Stimulated activated memory B cell treated with anti-CD40 and anti-IgM and Interleukin-4, amounts not matched to agents 10 μg/mL and 1 μg/mL and 100 μg/mL, for 72 hours (primary cell): ENCODE measurements around the gene CMSS1.

ENCODE experiments used
- ATAC-seq: fragments of 150-1000 bp; cut with Tn5 transposase; 2 replicates; pipeline ENCODE4 v1.10.0; 2021
- H3K27ac Mint-ChIP-seq: one replicate; pipeline ENCODE4 v1.8.0; 2022; ENCODE audit warnings: mild to moderate bottlenecking, mixed read lengths
- H3K27me3 Mint-ChIP-seq: one replicate; pipeline ENCODE4 v1.8.0; 2022; ENCODE audit warnings: mixed read lengths
- H3K36me3 Mint-ChIP-seq: one replicate; pipeline ENCODE4 v1.8.0; 2022; ENCODE audit warnings: mixed read lengths
- H3K4me1 Mint-ChIP-seq: one replicate; pipeline ENCODE4 v1.8.0; 2022; ENCODE audit warnings: mixed read lengths
- H3K4me3 Mint-ChIP-seq: one replicate; pipeline ENCODE4 v1.8.0; 2022; ENCODE audit warnings: mild to moderate bottlenecking, moderate library complexity, mixed read lengths
- H3K9me3 Mint-ChIP-seq: one replicate; pipeline ENCODE4 v1.8.0; 2022; ENCODE audit warnings: mixed read lengths

The CMSS1 gene

DNA sequence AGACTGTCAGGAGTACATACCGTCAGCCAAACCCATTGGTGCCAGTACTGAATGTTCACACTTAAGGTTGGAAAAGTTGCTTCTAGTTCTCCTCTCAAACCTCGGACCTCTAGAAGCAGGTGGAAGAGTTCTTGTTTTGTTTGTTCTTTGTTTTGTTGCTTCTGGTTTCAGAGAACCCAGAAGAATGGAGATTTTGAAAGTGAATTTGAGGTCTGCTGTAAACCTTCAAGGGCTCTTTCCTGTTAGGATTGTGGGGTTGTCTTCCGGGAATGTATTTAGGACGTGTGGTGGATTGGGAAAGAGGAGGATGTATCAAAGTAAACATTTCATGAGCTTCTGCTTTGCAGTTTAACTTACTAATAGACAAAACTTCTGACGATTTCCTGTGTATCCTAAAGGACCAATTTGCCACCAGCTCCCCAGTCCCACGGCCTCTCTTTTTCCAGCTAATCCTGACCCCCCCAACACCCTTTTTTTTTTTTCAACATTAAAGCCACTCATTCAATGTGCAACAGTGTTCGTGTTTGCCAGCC, 246.3 kb downstream of the CMSS1 start:
- H3K27ac Mint-ChIP-seq: no peak overlapping the region
- no peak for ATAC-seq
- H3K4me3 Mint-ChIP-seq: no peak overlapping the region
- H3K9me3 Mint-ChIP-seq: no peaks in the 10 kb centered on the region
- peaks cover 8% of the 10 kb centered on the region for H3K36me3 Mint-ChIP-seq
- peaks cover 5% of the 10 kb centered on the region for H3K4me1 Mint-ChIP-seq
- no peaks in the 10 kb centered on the region for H3K27me3 Mint-ChIP-seq

DNA sequence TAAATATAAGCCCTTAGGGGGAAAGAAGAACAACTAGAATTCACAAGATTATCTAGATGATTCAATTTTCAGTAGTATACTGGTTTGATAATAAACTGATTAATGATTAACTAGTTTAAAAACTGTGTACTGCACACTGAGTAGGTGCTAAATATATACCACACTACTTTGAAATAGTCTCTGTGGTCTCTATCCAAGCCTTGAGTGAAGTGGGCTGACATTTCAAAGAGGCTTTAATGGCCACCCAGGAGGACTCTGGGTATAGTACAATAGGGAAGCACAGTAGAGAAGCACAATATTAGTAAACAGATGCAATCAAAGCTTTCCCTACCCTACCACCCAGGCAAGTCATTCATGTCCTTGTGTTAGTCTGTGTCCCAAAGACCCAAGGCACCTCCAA, 249.9 kb downstream of the CMSS1 start:
- Mint-ChIP-seq H3K4me1 (peaks cover 25% of the 10 kb centered on the region), H3K27me3 (no peaks in the 10 kb centered on the region), H3K27ac (no peak overlapping the region), H3K4me3 (no peak overlapping the region), H3K36me3 (peaks cover 3% of the 10 kb centered on the region), H3K9me3 (no peaks in the 10 kb centered on the region)
- no peak for ATAC-seq

DNA sequence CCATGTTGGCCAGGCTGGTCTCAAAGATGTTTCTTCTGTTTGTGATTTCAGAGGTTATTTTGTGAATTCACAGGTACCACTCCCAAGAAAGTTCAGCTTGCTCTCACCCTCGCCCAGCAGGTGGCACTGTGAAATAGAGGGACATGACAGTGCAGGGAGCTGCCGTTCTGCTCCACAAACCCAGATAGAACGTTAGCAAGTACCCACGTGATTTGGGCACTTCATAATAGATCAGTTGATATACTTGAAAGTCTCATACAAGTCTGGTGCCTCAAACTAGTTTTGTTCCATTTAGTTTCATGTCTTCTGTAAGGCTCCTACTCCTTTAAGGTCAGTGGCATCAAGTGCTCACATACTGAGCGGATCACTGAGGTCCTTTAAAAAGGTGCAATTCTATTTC, 251.2 kb downstream of the CMSS1 start:
- peak; percentile 83 for ATAC-seq
- Mint-ChIP-seq H3K4me1 (peaks cover 36% of the 10 kb centered on the region), H3K36me3 (no peaks in the 10 kb centered on the region), H3K27me3 (no peaks in the 10 kb centered on the region), H3K9me3 (no peaks in the 10 kb centered on the region), H3K27ac (peak overlapping the region; percentile 17), H3K4me3 (no peak overlapping the region)

DNA sequence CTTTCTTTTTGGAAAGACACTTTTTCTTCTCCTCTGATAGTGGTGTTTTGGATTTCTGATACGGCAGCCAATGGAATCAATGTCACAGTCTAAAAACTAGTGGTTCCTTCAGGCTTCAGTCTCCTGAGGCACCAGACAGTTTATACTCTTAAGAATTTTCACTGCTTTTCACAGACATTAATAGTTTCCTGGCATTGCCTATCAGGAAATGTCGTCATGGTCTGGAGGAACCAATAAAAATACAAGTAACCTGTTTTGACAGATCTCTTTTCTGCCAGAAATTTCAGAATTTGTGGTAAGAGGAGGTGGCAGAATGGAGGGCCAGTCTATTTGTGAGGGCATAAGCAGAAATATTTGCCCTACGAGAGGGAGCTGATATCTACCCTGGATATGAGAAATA, 251.8 kb downstream of the CMSS1 start:
- H3K27me3 Mint-ChIP-seq: no peaks in the 10 kb centered on the region
- no peaks in the 10 kb centered on the region for H3K36me3 Mint-ChIP-seq
- peaks cover 42% of the 10 kb centered on the region for H3K4me1 Mint-ChIP-seq

DNA sequence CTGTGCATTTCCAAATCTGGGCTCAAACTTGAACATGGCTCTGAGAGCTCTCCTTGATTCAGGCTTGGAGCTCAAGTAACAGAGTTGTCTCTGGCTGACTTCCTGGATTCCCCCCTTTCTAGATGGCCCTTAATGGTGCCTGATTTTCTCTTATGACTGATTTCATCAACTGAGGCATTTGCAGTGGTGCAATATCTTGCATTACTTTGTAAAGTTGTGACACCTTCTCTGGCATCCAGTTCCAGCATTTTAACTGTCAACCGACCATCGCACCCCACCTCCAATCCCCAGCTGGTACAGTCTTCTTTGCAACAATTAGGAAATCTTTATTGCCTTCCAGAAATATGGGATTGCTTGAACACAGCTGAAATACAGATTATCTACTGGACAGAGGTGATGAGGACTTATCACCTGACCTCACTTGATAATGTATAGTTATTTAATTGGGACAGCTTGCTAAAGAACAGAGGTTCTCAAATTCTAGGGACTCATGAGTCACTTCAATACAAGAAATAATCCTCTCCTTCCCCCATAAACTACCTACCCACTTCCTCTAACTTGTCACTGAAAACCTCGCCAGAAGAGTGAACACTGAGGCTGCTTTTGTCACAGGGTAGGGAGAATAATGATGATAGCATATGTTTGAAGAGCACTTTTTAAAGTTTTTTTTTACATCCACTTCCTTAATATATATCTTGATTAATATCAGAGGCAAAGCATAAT, 254.8 kb downstream of the CMSS1 start:
- Mint-ChIP-seq H3K36me3 (peaks cover 10% of the 10 kb centered on the region), H3K9me3 (no peaks in the 10 kb centered on the region), H3K4me3 (no peak overlapping the region), H3K27ac (peak overlapping the region; percentile 30), H3K4me1 (peaks cover 42% of the 10 kb centered on the region), H3K27me3 (no peaks in the 10 kb centered on the region)
- ATAC-seq: peak; percentile 75

More for the DNA sequence above, 251.8 kb downstream of the CMSS1 start:
- peak overlapping the region; percentile 17 for H3K27ac Mint-ChIP-seq
- no peaks in the 10 kb centered on the region for H3K9me3 Mint-ChIP-seq
- ATAC-seq: no peak
- H3K4me3 Mint-ChIP-seq: no peak overlapping the region

DNA sequence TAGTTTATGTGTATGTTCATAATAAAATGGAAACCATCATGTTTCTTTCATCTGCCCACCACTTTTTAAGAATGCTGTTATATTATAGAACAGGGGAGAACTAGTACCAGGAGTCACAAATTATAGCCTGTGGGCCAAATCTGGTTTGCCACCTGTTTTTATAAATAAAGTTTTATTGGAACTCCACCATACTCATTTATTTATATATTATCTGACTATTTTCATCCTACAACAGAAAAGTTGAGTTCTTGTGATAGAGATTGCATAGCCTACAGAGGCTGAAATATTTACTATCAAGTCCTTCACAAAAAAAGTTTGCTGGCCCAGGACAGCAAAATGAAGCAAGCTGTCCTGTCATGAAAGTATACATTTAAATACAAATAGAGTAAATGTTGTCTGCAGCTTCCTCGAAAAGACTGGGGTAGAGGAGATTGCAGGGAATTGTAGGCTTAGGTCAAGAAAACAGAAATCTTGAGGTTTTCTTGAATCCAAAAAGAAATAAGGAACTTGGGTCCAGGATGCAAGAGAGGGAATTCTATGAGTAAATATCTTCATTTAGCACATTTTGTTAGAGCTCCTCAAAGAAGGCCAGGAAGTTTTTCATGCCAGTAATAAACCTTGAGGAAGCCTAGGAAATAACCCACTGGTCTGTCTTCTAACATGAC, 255.5 kb downstream of the CMSS1 start:
- Mint-ChIP-seq H3K4me1 (peaks cover 42% of the 10 kb centered on the region), H3K27ac (peak overlapping the region; percentile 76), H3K4me3 (no peak overlapping the region), H3K36me3 (peaks cover 10% of the 10 kb centered on the region), H3K27me3 (no peaks in the 10 kb centered on the region), H3K9me3 (no peaks in the 10 kb centered on the region)
- ATAC-seq: no peak

DNA sequence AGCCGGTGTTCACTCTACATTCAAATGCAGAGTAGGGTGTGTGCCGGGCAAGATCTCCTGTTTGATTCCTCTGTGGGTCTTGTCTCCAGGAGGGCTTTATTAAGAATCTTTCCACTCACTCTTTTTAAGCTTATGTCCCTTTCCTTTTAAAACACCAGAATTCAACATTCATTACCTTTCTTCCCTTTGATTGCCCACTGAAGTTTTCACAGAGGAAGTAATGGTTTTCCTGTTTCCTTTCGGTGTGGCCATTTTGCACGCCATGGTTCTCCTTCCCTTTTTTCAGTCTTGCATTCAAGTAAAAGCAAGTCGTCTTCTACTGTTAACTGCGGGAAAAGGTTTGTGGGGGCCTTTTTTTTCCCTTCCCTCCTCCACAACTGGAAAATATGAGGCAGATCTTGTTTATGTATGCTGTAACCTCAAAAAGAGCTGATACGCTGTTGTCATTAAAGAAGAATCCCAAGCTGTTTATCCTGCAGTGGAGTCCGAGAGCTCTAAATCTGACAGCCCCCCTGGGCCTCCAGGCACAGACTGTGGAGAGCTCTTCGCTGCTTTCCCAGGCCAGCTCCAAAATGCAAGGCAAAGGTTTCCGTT, 256.1 kb downstream of the CMSS1 start:
- peaks cover 10% of the 10 kb centered on the region for H3K36me3 Mint-ChIP-seq
- H3K9me3 Mint-ChIP-seq: no peaks in the 10 kb centered on the region
- ATAC-seq: peak; percentile 50
- H3K4me1 Mint-ChIP-seq: peaks cover 39% of the 10 kb centered on the region
- peak overlapping the region; percentile 69 for H3K4me3 Mint-ChIP-seq
- H3K27me3 Mint-ChIP-seq: no peaks in the 10 kb centered on the region
- H3K27ac Mint-ChIP-seq: peak overlapping the region; percentile 76

DNA sequence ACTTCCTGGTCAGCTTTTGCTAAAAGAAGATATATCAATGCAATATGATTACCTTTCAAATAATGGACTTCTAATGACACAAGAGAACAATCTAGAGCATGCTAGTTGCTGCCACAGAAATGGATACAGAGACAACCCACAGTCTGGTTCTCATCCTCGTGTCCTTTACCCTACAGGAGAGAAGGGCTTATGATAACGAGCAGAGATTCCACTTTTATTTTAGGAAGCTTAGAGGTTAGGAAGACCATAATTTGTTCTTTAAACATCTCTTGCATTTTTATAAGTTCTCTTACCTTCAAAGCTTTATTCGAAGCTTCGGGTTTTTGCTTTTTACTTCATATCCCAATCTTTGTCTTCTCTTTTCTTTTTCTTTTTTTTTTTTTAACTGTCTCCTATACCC, 257.5 kb downstream of the CMSS1 start:
- Mint-ChIP-seq H3K4me1 (peaks cover 30% of the 10 kb centered on the region), H3K9me3 (no peaks in the 10 kb centered on the region), H3K36me3 (peaks cover 10% of the 10 kb centered on the region), H3K27me3 (no peaks in the 10 kb centered on the region), H3K27ac (no peak overlapping the region), H3K4me3 (no peak overlapping the region)
- ATAC-seq: no peak

DNA sequence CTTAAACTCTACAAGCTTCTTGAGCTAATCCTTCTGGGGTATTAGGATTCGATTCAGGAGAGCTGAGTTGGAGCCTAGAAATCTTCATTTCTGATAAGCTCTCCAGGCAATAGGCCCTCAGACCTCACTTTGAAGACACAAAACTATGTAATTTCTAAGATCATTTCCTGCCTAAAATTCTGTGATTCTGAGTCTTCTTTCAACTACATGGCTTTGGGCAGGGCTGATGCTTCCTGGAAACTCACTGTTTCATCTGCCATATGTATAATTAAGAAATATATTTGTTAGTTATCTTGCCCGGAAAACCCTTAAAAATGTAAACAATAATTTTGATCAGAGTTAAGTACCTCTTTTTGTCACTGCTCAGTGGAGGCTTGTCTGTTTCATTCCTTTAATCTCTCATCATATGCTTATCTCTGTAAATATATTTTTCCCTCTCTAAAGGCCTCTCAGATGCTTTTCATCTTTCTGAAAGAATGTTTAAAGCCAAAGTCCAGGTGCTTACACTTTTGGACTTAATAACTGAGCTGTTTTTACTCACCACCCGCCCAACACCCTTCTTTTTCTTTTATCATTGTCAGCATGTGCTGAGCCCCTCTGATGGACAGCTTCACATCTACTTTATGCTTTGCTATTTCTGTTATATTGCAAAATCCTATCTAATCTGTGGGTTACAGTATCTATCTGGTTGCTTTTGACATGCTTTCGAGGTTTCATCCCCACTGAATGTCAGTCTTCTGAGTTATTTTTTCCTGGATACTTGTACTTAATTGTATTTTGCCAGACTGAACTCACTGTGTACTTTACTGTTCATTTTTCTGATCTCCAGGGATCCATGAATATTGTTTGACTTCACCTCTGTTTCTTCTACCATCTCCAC, 258.4 kb downstream of the CMSS1 start:
- peaks cover 30% of the 10 kb centered on the region for H3K4me1 Mint-ChIP-seq
- H3K4me3 Mint-ChIP-seq: no peak overlapping the region

DNA sequence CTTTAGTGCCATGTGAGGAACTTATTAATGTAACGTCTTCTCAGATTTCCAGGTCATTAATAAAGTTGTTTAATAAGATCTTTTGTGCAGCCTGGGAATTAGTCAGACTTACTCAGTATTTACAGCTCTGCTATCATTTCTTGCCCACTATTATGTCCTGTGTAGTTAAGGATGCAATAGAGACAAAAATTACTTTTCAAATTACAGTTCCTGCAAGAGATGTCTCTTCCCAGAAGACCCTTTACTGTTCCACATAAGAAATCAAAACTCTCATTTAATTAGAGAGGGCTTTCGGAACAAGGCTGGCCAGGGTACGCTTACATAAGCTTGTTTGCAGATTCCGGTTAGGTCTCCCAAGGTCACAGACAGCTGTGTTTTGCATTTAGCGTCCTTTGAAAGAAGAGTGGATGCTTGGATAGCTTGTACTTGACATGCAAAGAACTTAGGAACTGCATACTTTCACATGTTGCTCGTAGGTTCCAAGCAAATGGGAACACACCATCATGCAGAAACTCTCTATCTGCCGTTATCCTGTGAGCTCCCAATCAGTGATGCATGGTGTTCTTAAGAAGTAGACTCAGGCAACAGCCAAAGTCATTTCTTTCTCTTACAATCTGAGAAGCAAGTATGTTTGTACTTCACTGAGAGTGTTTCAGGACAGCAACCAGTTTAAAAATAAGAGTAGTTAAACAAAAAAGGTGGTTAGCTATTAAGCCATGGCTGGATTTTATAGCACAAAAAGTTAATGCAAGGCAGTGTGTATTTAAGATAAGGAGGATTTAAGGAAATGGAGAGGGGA, 259.3 kb downstream of the CMSS1 start:
- no peak overlapping the region for H3K27ac Mint-ChIP-seq
- H3K27me3 Mint-ChIP-seq: no peaks in the 10 kb centered on the region

More for the DNA sequence above, 258.4 kb downstream of the CMSS1 start:
- no peaks in the 10 kb centered on the region for H3K27me3 Mint-ChIP-seq
- no peak for ATAC-seq
- no peaks in the 10 kb centered on the region for H3K9me3 Mint-ChIP-seq
- H3K27ac Mint-ChIP-seq: no peak overlapping the region
- peaks cover 10% of the 10 kb centered on the region for H3K36me3 Mint-ChIP-seq

DNA sequence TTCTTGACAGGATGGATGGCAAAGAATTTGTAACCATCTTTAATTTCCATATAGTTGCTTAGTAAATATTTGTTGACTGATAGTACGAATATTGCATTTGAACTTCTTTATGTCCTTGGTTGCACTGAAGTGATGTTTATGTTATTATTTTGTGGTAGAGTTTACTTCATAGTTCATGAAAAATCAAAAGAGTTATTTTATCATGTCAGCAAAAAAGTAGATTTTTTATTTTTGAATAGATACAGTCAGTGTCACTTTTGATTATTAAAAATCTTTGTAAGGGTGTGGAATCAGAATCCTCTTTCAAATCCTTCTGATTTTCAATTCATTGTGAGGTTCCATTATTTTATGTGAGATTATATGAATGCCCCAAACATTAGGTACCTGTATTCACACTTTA, 261.7 kb downstream of the CMSS1 start:
- Mint-ChIP-seq H3K27me3 (no peaks in the 10 kb centered on the region), H3K27ac (no peak overlapping the region), H3K9me3 (no peaks in the 10 kb centered on the region), H3K4me3 (no peak overlapping the region), H3K4me1 (peaks cover 4% of the 10 kb centered on the region), H3K36me3 (peaks cover 10% of the 10 kb centered on the region)
- no peak for ATAC-seq

More for the DNA sequence above, 259.3 kb downstream of the CMSS1 start:
- H3K36me3 Mint-ChIP-seq: peaks cover 10% of the 10 kb centered on the region
- peaks cover 23% of the 10 kb centered on the region for H3K4me1 Mint-ChIP-seq
- no peak for ATAC-seq
- H3K4me3 Mint-ChIP-seq: no peak overlapping the region
- no peaks in the 10 kb centered on the region for H3K9me3 Mint-ChIP-seq

DNA sequence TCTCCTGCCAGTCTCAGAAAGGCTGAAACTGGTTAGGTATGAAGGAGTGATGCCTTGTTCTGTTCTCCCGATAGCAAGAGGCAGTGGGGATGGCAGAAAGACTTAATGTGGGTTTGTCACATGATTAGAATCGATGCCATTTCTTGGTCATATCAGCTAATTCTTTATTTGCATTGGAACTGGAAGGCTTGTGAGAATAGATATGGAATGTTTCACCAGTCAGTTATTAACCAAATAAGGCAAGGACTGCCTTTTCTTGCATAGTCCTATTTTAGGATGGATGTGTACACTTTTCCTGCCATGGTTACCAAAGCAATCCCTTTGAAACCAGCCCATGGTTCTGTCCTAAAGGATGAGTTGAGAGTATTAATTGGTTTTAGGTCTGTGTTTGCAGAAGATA, 262.9 kb downstream of the CMSS1 start:
- no peak overlapping the region for H3K4me3 Mint-ChIP-seq
- peaks cover 6% of the 10 kb centered on the region for H3K4me1 Mint-ChIP-seq
- no peak for ATAC-seq

DNA sequence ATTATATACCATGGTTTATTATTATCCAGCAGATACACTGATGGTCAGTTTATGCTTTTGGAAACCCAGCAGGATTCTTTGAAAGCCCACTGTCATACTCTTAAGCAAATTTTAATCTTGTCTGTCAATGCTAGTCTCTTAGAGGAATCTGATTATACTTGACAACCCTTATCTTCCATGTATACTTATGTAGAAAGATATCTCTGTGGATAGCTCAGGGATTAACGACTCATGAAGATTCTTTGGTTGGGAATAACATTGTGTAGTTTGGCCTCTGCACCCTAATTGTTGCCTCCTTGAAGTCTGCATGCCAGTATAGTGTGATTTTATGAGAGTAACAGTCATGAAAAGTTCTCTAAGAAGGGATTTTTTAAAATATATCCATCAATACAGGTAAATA, 263.6 kb downstream of the CMSS1 start:
- Mint-ChIP-seq H3K4me3 (no peak overlapping the region), H3K4me1 (peaks cover 6% of the 10 kb centered on the region), H3K27ac (no peak overlapping the region), H3K9me3 (no peaks in the 10 kb centered on the region), H3K36me3 (peaks cover 10% of the 10 kb centered on the region), H3K27me3 (no peaks in the 10 kb centered on the region)
- no peak for ATAC-seq

More for the DNA sequence above, 262.9 kb downstream of the CMSS1 start:
- no peaks in the 10 kb centered on the region for H3K9me3 Mint-ChIP-seq
- peaks cover 10% of the 10 kb centered on the region for H3K36me3 Mint-ChIP-seq
- no peak overlapping the region for H3K27ac Mint-ChIP-seq
- no peaks in the 10 kb centered on the region for H3K27me3 Mint-ChIP-seq

DNA sequence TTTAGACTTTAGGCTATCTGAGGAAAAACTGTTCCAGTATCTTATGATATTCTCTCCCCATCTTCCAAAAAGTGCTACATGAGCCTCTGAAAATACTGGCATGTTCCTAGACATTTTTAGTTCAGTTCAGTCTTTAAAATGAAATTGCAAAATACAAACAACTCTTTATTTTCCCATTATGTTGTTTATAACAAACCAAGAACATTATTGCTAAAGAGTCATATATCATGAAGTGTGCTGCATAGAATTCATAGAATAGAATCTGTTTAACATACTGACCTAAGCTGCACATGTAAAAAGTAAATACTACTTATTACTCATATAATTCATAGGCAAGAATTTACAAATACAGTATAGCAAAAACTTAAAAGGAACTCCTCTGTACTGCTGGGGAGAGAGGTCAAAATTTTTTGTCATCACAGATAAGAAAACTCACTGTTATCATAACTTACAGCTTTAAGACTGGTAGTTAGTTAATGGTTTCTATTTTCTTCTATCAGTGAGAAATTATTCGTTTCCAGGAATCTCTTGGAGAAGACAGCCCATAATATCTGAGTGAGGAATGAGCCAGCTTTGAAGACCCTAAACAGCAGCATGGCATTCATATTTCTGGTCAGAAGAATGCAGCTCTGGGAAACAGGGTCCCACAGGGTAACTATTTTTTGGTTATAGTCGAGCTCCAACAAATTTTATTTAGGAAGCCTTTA, 264.5 kb downstream of the CMSS1 start:
- peaks cover 13% of the 10 kb centered on the region for H3K4me1 Mint-ChIP-seq
- no peaks in the 10 kb centered on the region for H3K9me3 Mint-ChIP-seq
- H3K4me3 Mint-ChIP-seq: no peak overlapping the region
- H3K27ac Mint-ChIP-seq: no peak overlapping the region
- no peaks in the 10 kb centered on the region for H3K27me3 Mint-ChIP-seq
- ATAC-seq: no peak
- H3K36me3 Mint-ChIP-seq: peaks cover 4% of the 10 kb centered on the region
